Effector memory CD8-positive, alpha-beta T cell (primary cell): ENCODE measurements around the gene ARHGAP24.

Source experiments
- ATAC-seq: fragments of 150-1000 bp; cut with Tn5 transposase; replicated peaks from 2 replicates; pipeline ENCODE4 v1.10.0; 2021; ENCODE audit warnings: mild to moderate bottlenecking, moderate library complexity
- DNase-seq, 3 experiments: peaks; one replicate each; pipeline ENCODE4 v3.0.0; 2021
- H3K27ac Mint-ChIP-seq, 2 donors: one replicate each; pipeline ENCODE4 v1.8.0; 2022; ENCODE audit warnings: mild to moderate bottlenecking in 2 of 2, mixed read lengths in 2 of 2, moderate library complexity in 2 of 2
- H3K27me3 Mint-ChIP-seq, 2 donors: one replicate each; pipeline ENCODE4 v1.8.0; 2022; ENCODE audit warnings: mixed read lengths in 2 of 2
- H3K36me3 Mint-ChIP-seq: one replicate; pipeline ENCODE4 v1.8.0; 2022; ENCODE audit warnings: mild to moderate bottlenecking, moderate library complexity, mixed read lengths; ENCODE audit not compliant: insufficient read depth
- H3K4me1 Mint-ChIP-seq, 2 donors: one replicate each; pipeline ENCODE4 v1.8.0; 2022; ENCODE audit warnings: low read depth in 2 of 2, mixed read lengths in 2 of 2
- H3K4me3 Mint-ChIP-seq, 2 donors: one replicate each; pipeline ENCODE4 v1.8.0; 2022; ENCODE audit warnings: mild to moderate bottlenecking in 2 of 2, mixed read lengths in 2 of 2, moderate library complexity in 2 of 2
- H3K9me3 Mint-ChIP-seq, 2 donors: one replicate each; pipeline ENCODE4 v1.8.0; 2022; ENCODE audit warnings: mixed read lengths in 2 of 2

Gene ARHGAP24

GRCh38 chr4:85457752-85458467, 17.0 kb upstream of the ARHGAP24 start:
- DNase-seq (no peak), ATAC-seq (no peak)
- Mint-ChIP-seq H3K27me3 (no peaks in the 10 kb centered on the region), H3K9me3 (peaks cover 7 to 16% of the 10 kb centered on the region in 2 donors), H3K27ac (no peak overlapping the region), H3K36me3 (no peaks in the 10 kb centered on the region), H3K4me1 (no peaks in the 10 kb centered on the region), H3K4me3 (no peak overlapping the region)

GRCh38 chr4:85459736-85460135, 15.2 kb upstream of the ARHGAP24 start:
- Mint-ChIP-seq H3K4me1 (no peaks in the 10 kb centered on the region), H3K9me3 (peaks cover 7 to 16% of the 10 kb centered on the region in 2 donors), H3K27me3 (no peaks in the 10 kb centered on the region), H3K27ac (no peak overlapping the region), H3K4me3 (no peak overlapping the region), H3K36me3 (no peaks in the 10 kb centered on the region)
- ATAC-seq (no peak), DNase-seq (no peak)

GRCh38 chr4:85474356-85474755, 594 bp upstream of the ARHGAP24 start:
- H3K36me3 Mint-ChIP-seq = no peaks in the 10 kb centered on the region
- DNase-seq (no peak), ATAC-seq (no peak)
- H3K9me3 Mint-ChIP-seq = peaks cover 6 to 7% of the 10 kb centered on the region in 2 donors
- H3K4me1 Mint-ChIP-seq = no peaks in the 10 kb centered on the region
- no peak overlapping the region for H3K27ac Mint-ChIP-seq
- no peak overlapping the region for H3K4me3 Mint-ChIP-seq
- no peaks in the 10 kb centered on the region for H3K27me3 Mint-ChIP-seq

- Mint-ChIP-seq H3K4me3 (no peak overlapping the region), H3K4me1 (no peaks in the 10 kb centered on the region), H3K27me3 (no peaks in the 10 kb centered on the region), H3K9me3 (peaks cover 0 to 5% of the 10 kb centered on the region in 2 donors), H3K36me3 (no peaks in the 10 kb centered on the region), H3K27ac (no peak overlapping the region)
- no peak for DNase-seq
- ATAC-seq = no peak
Observed at GRCh38 chr4:85475631-85476233, 782 bp downstream of the ARHGAP24 start.

- Mint-ChIP-seq H3K9me3 (peaks cover 0 to 5% of the 10 kb centered on the region in 2 donors), H3K27ac (no peak overlapping the region), H3K4me3 (no peak overlapping the region), H3K36me3 (no peaks in the 10 kb centered on the region), H3K4me1 (no peaks in the 10 kb centered on the region), H3K27me3 (no peaks in the 10 kb centered on the region)
- ATAC-seq (no peak), DNase-seq (no peak)
Observed at GRCh38 chr4:85476381-85476780, 1.4 kb downstream of the ARHGAP24 start.

GRCh38 chr4:85477534-85477933, 2.6 kb downstream of the ARHGAP24 start:
- no peaks in the 10 kb centered on the region for H3K4me1 Mint-ChIP-seq
- no peak for ATAC-seq
- no peak overlapping the region for H3K4me3 Mint-ChIP-seq
- no peak for DNase-seq
- H3K27me3 Mint-ChIP-seq = no peaks in the 10 kb centered on the region
- H3K27ac Mint-ChIP-seq = no peak overlapping the region
- H3K9me3 Mint-ChIP-seq = peaks cover 0 to 5% of the 10 kb centered on the region in 2 donors
- no peaks in the 10 kb centered on the region for H3K36me3 Mint-ChIP-seq

- no peak overlapping the region for H3K27ac Mint-ChIP-seq
- H3K27me3 Mint-ChIP-seq = no peaks in the 10 kb centered on the region
- H3K36me3 Mint-ChIP-seq = no peaks in the 10 kb centered on the region
- no peak overlapping the region for H3K4me3 Mint-ChIP-seq
- H3K4me1 Mint-ChIP-seq = no peaks in the 10 kb centered on the region
- peaks cover 0 to 5% of the 10 kb centered on the region in 2 donors for H3K9me3 Mint-ChIP-seq
- DNase-seq = no peak
- ATAC-seq = no peak
Observed at GRCh38 chr4:85478576-85478975, 3.6 kb downstream of the ARHGAP24 start.

GRCh38 chr4:85482010-85482738, 7.2 kb downstream of the ARHGAP24 start:
- no peak overlapping the region for H3K27ac Mint-ChIP-seq
- no peak overlapping the region for H3K4me3 Mint-ChIP-seq
- H3K27me3 Mint-ChIP-seq = no peaks in the 10 kb centered on the region
- H3K36me3 Mint-ChIP-seq = no peaks in the 10 kb centered on the region
- H3K9me3 Mint-ChIP-seq = peaks cover 0 to 5% of the 10 kb centered on the region in 2 donors
- DNase-seq (no peak), ATAC-seq (no peak)
- H3K4me1 Mint-ChIP-seq = no peaks in the 10 kb centered on the region

- ATAC-seq = no peak
- Mint-ChIP-seq H3K4me1 (no peaks in the 10 kb centered on the region), H3K9me3 (peaks cover 0 to 2% of the 10 kb centered on the region in 2 donors)
Observed at GRCh38 chr4:85486425-85487086, 11.6 kb downstream of the ARHGAP24 start.

GRCh38 chr4:85488416-85488815, 13.5 kb downstream of the ARHGAP24 start:
- Mint-ChIP-seq H3K4me3 (no peak overlapping the region), H3K4me1 (no peaks in the 10 kb centered on the region), H3K36me3 (no peaks in the 10 kb centered on the region), H3K27ac (no peak overlapping the region), H3K9me3 (peaks cover 5 to 6% of the 10 kb centered on the region in 2 donors), H3K27me3 (no peaks in the 10 kb centered on the region)
- no peak for ATAC-seq
- no peak for DNase-seq

More at GRCh38 chr4:85486425-85487086, 11.6 kb downstream of the ARHGAP24 start:
- no peak overlapping the region for H3K27ac Mint-ChIP-seq
- no peak overlapping the region for H3K4me3 Mint-ChIP-seq
- no peaks in the 10 kb centered on the region for H3K36me3 Mint-ChIP-seq
- DNase-seq = no peak
- H3K27me3 Mint-ChIP-seq = no peaks in the 10 kb centered on the region

- ATAC-seq = no peak
- no peak for DNase-seq
- Mint-ChIP-seq H3K9me3 (peaks cover 6 to 9% of the 10 kb centered on the region in 2 donors), H3K36me3 (no peaks in the 10 kb centered on the region), H3K4me3 (no peak overlapping the region), H3K27me3 (no peaks in the 10 kb centered on the region), H3K27ac (no peak overlapping the region), H3K4me1 (no peaks in the 10 kb centered on the region)
Observed at GRCh38 chr4:85489273-85489981, 14.5 kb downstream of the ARHGAP24 start.

- H3K4me1 Mint-ChIP-seq = no peaks in the 10 kb centered on the region
- H3K36me3 Mint-ChIP-seq = no peaks in the 10 kb centered on the region
- DNase-seq = no peak
- no peak overlapping the region for H3K27ac Mint-ChIP-seq
- peaks cover 9 to 10% of the 10 kb centered on the region in 2 donors for H3K9me3 Mint-ChIP-seq
- no peak overlapping the region for H3K4me3 Mint-ChIP-seq
- no peak for ATAC-seq
- H3K27me3 Mint-ChIP-seq = no peaks in the 10 kb centered on the region
Observed at GRCh38 chr4:85491527-85491926, 16.6 kb downstream of the ARHGAP24 start.

GRCh38 chr4:85492336-85492735, 17.4 kb downstream of the ARHGAP24 start:
- DNase-seq (no peak), ATAC-seq (no peak)
- no peaks in the 10 kb centered on the region for H3K4me1 Mint-ChIP-seq
- no peak overlapping the region for H3K27ac Mint-ChIP-seq
- no peak overlapping the region for H3K4me3 Mint-ChIP-seq
- peaks cover 9 to 10% of the 10 kb centered on the region in 2 donors for H3K9me3 Mint-ChIP-seq
- no peaks in the 10 kb centered on the region for H3K27me3 Mint-ChIP-seq
- H3K36me3 Mint-ChIP-seq = no peaks in the 10 kb centered on the region
